GM10847 (cell line): ENCODE data around the gene DIAPH2.

Experiments used
- POLR2A ChIP-seq: IDR thresholded peaks from 2 replicates; pipeline ENCODE4 v1.6.1; 2011; ENCODE audit not compliant: insufficient read length; ENCODE audit errors: extremely low read depth

The DIAPH2 gene

DNA sequence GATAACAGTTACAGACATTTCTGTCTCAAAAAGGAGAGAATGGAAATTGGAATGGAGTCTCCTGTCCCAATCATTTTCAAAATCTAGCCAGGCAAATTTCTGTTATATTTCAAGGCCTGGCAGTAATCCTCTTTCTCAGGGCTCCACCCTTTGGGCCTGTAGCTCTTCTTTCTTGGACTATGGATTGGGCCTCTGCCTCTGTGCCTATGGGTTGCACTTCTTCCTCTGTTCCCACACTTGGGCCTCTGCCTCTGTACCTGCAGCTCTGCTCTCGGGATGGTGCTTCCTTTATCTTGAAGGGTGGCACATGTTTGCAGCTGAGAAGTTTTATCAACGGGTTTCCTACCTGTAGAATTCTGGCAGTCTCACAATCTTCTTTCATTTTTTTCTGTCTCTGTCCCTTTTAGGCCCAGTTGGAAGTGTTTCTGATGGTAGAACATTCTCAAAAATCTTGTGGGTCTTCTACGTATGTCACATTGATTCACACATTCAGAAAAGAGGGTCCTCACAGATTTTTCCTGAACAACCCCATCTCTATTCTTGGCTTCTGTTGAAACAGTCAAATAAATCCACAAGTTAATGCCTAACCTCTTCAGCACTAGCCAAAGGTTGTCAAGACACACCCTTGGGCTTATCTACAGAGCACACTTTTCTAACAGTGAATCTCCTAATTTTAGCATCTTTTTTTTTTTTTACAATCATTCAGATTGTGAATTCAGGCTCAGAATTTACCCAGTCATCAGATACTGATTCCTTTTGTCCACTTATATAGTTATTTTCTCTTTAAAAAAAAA, 918.0 kb downstream of the DIAPH2 start:
- TF ChIP-seq POLR2A: no peak

DNA sequence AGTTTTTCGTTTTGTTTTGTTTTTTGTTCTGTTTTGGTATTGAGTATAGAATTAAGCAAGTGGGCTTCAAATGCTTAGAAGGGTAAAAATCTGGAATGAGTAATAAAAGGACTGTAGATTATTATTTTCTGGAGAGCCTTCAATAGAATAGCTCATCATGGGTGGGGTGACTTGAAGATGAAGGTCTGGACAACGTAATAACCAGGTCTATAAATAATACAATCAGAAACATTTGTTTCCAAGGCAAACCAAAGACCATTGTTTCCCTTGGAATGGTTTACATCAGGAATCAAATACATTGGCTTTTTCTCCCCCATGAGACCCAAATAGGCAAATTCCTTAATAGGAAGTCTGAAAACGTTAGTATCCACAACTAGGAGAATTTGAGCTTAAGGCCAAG, 920.6 kb downstream of the DIAPH2 start:
- no peak for TF ChIP-seq POLR2A

DNA sequence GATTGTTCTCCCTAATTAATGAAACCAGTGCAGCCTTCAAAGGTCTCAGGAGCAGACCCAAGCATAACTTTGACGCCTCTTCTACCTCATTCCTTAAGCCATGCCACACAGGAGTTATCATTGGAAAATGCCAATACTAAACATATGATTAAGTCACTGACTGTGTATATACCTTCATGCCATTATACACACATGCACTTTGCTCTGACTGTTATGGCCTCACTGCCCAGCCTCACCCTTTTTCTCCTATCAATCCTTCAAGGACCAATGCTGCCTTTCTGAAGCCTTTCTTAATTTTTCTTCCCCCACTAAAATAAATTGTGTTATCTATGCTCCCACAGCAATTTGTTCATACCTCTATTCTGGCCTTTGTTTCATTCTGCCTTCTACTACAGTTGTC, 924.7 kb downstream of the DIAPH2 start:
- TF ChIP-seq POLR2A: no peak

DNA sequence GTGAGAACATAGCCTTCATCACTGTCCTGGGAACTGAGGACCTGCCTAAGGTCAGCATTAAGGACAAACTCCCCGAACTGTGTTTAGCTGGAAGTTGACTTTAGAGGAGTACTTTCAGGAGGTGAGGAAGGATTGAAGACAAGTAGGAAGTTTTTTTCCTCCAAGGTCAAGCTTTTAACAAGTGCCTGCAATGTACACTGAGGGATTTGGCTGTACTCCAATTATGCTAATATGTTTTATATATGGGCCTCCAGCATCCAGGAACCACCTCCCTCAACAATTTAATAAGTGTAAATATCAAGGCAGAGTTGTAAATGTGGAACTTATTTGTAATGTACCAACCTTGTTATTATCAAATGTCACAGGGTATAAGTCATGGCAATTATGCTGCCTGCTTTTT, 925.3 kb downstream of the DIAPH2 start:
- no peak for TF ChIP-seq POLR2A

DNA sequence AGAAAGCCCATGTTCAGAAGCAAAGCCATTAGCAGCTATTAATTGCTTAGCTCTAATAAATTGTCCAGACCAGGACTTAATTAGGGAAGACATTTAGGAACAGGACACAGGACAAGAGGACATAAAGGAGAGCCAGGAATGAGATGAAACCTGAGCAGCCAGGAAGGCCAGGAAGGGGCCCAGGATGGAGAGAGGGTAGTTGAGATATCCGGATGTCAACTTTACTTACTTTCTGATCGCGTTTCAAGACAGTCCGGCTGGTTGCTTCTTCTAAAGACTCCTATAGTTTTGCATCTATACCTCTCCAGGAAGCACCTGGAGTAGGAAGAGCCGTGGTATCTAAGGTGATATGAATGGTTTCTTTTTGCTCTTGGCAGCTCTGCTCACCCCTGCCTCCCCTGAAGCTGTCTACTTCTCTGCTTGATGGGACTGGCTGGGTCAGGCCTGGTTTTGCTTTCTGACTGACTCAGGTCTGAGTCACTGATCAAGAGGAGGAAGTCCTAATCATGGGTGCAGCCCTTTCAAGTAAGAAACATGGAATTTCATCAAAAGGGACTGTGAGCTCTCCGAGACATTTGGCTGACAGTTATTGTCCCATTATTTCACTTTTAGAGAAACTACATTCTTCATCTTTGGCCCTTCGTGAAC, 932.4 kb downstream of the DIAPH2 start:
- TF ChIP-seq POLR2A: no peak

DNA sequence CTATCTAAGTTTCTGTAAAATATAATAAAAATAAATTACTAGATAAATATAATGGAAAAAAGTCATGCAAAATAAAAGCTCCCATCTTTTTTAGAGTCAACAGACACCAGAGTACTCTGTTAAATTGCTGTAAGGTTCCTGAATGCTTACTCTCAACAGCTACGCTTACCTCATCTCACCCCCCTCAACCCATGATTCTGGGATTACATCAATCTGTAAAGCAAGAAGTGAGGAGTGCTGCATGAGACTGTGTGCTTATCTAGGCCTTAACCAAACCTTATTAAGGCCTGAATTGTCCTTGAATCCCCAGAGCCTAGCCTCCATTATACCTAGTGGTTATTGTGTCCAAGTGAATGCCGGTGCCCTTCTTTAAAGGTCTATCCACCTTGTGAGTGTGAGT, 934.9 kb downstream of the DIAPH2 start:
- TF ChIP-seq POLR2A: no peak

DNA sequence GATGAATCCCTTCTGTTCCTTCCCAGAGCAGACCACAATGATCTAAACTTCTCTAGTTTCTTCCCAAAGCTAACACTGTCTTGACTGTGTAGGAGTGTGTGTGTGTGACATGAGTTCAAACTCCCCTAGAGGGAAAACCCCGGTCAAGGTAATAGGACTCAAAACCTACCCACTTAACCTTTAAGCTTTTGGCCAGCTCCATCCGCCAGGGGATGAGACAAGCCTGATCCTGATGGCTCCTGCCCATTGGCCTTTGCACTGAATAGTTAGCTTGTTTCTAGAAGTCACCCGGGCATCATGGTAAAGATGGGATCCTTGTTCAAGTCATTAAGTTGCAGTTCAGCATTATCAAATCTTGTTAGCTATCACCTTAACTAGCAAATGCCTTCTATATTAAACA, 937.5 kb downstream of the DIAPH2 start:
- no peak for TF ChIP-seq POLR2A

DNA sequence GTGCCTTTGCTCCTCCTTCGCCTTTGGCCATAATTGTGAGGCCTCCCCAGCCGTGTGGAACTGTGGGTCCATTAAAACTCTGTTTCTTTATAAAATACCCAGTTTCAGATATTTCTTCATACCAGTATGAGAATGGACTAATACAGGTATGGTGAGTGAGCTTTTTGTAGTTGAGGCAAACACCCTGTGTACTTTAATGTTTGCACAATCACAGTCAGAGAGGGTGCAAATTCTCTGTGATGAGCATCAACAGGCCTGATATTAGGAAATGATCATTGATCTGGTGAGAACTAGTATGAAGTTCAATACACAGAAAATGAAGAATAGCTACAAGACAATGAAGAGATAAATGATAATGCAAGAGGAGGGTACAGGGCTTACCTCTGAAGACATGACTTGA, 943.7 kb downstream of the DIAPH2 start:
- TF ChIP-seq POLR2A: no peak

DNA sequence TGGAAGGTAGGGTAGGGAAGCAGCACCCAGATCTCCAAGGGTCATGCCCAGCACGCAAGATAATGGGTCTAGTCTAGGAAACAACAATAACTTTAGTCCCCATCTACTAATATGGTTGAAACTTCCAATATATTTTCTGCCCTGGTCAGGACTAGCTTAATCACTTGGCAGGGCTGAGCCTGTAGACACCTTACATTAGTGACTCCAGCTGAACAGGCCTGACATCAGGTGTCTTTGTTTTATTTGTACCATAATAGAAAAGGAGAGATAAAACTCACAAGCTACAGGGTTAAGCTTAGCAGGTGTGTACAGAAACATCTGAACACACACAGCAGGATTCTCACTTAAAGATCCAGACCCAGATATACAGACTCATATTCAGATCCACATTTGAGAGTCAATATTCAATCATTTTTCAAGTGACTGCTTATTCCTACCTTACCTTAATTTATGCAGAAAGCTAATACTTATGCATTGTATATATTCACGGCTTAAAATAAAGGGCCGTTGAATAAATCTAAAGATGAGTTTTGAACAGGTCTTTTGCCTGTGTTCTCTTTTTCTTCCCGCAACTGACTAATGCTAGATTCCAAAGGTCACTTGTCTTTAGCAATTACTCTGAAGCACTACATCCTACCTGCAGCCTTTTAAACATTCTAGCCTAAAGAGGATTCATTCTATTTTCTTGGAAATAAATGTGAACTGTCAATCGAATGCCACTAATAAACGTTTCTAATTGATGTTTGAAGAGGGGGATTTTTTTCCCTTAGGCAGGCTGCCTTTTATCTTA, 944.4 kb downstream of the DIAPH2 start:
- TF ChIP-seq POLR2A: no peak

DNA sequence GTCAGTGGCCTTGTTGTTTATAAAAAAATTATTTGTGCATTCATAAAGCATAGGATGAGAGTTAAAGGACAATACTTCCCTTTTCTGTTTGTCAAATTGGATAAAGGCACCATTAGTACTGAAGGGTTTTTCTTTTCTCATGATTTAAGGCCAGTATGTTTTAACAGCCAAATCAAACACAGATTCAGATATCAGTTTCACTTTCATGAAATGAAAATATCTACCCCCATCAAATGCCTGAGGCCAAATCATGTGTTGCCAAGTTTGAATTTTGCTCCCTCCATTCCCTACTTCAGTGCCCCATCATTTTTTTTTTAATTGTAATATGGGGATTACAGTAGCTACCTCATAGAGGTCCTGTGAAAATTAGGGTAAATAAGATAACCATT, 944.9 kb downstream of the DIAPH2 start:
- TF ChIP-seq POLR2A: no peak

DNA sequence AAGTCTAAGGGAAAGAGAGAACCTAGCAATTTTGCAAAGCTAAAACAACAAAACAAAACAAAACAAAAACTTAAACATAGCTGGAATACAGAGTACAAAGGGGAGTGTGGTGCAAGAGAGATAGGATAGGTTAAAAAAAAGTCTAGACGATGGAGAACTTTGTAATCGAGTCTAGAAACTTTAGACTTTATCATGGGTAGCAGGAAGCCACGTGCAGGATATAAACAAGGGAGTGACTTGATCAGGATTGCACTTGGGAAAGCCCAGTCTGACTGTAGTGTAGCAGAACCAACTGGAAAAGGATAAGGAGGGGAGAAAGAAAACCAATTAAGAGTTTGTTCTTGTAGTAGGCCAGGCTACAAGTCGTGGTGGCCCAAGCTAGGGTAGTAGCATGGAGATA, 949.2 kb downstream of the DIAPH2 start:
- no peak for TF ChIP-seq POLR2A

DNA sequence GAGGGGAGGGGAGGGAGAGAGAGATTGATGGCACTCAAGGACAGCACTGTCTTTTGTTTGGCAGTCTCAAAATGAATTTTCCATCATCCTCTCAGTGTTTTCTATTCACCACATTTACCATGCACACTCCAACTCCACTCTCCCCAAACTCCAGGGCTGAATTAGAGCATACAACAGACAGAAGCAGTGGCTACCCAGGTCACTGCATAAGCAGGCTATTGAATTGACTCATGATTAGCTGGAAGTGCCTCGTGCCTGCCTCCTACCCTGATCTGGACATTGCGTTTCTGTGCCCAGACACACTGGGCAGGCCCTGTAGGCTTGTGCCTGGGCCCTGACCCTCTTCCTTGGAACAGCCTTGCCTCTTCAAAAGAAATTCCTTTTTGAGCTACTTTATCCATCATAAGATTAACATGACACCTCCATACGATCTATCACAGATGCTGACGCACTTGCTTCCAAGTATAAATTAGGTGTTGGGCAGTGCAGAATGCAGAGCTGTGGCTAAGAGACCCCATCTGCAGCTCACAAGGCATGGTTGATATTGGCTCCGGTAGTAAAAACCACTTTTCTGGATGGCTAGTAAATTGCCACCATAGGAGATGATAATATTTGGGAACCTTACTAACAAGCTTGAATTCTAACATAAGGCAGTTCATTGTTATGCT, 952.0 kb downstream of the DIAPH2 start:
- no peak for TF ChIP-seq POLR2A

DNA sequence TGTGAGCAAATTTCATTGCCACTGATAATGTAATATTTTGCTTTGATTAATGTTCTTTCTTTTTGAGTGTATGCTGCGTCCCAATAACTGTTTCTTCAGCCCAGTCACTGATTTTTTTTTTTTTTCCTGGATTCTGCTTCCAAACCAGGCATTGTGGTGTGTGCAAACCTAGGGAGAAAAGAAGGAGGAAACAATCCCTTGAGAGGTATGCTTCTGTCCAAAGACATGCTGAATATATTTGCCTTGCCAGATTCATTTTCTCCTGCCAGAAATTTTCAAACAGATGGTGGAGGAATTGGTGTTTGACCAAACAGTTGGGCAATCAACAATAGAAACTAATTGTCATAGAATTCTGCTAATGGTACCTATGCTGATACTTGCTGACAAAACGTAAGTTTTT, 952.6 kb downstream of the DIAPH2 start:
- TF ChIP-seq POLR2A: no peak

DNA sequence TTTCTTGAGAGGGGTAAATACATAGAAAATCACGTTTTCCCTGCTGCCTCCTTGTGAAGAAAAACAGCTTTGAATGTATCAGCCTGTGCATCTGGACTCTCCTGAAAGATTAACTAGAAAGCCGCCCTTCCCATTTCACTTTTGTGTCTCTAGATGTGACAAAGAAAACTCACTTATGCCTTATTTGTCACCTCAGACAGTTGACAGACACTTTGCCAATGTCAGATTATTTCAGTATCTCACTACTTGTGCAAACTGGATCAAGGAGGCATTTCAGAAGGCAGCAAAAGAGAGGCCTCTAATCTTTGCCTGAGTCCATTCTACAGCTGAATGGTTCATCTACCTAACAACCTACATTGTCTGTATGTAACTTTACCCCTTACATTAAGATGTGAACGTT, 954.0 kb downstream of the DIAPH2 start:
- no peak for TF ChIP-seq POLR2A

DNA sequence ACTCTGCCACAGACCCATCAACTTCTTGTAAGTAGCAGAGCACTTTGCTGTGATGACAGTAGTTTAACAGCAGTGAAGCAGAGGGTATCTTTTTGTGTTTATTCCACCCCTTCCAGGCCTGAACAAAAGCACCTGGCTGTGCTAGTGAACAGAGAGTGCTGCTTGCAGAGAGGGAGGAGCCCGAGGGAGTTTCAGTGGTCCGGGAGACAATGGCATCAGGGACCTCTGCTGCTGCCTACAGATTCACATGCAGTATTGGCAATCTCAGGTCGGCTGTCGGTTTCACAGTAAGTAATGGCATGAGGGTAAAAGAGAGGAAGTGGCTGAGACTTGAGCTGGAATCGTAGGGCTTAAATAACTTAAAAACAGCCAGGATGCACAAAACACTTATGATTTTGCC, 954.9 kb downstream of the DIAPH2 start:
- no peak for TF ChIP-seq POLR2A
